Esophagus squamous epithelium (tissue), 5 donors: ENCODE data around the gene SNX9. TPM values are rescaled to one million over a fixed set of nuclear protein-coding genes. Genes with fewer than 3 reads are reported as not detected.

Experiments used
- DNase-seq: peaks from one replicate; lab custom pipeline; 2025; lab: John Stamatoyannopoulos, UW
- H3K27ac ChIP-seq, 4 donors: fragments of 200-600 bp; sonication (generic); one replicate each; pipeline ENCODE4 v1.5.1; 2016 to 2019; ENCODE audit warnings: mild to moderate bottlenecking in 1 of 4
- H3K27me3 ChIP-seq, 4 donors: fragments of 200-600 bp; sonication (generic); 1 replicate in 3 of 4; 2 replicates in 1 of 4; pipeline versions ENCODE4 v1.5.1 to v1.6.0; 2017 to 2021; ENCODE audit warnings: antibody characterized with exemption in 1 of 4
- H3K36me3 ChIP-seq, 3 donors: fragments of 200-600 bp; sonication (generic); one replicate each; pipeline ENCODE4 v1.5.1; 2016 to 2019
- H3K4me1 ChIP-seq, 3 donors: fragments of 200-600 bp; sonication (generic); one replicate each; pipeline ENCODE4 v1.5.1; 2017 to 2019
- H3K4me3 ChIP-seq, 4 donors: fragments of 200-600 bp; sonication (generic); 1 replicate in 3 of 4; 2 replicates in 1 of 4; pipeline ENCODE4 v1.5.1; 2016 to 2019; ENCODE audit warnings: mild to moderate bottlenecking in 2 of 4, moderate library complexity in 1 of 4
- H3K9me3 ChIP-seq, 3 donors: fragments of 200-600 bp; sonication (generic); one replicate each; pipeline ENCODE4 v1.5.1; 2016 to 2019
- CTCF ChIP-seq, 6 experiments: fragments of 450-650 bp in 4 of 6; fragments of 200-600 bp in 2 of 6; sonication (generic) in 2 of 6; IDR thresholded peaks; one replicate each; pipeline ENCODE4 v1.5.1; 2016 to 2019; ENCODE audit warnings: antibody characterized with exemption in 6 of 6, mild to moderate bottlenecking in 4 of 6, moderate library complexity in 4 of 6
- POLR2A ChIP-seq, 4 donors: fragments of 450-650 bp; IDR thresholded peaks; one replicate each; pipeline ENCODE4 v1.6.1; 2017; ENCODE audit warnings: antibody characterized with exemption in 4 of 4, mild to moderate bottlenecking in 4 of 4, moderate library complexity in 3 of 4
- WGBS, 2 donors: methylation state at CpG; one replicate each; pipeline ENCODE4 v1.1.5; 2018; 5-methylcytosine and 5-hydroxymethylcytosine counted together
- intact Hi-C: fragments of 100-400 bp; cut with DNase I; formaldehyde crosslinking; loops from one replicate; pipeline ENCODE4 v1.15.0; 2022
- total RNA-seq, 4 donors: library from RNA; depleted of rRNA; stranded (reverse); fragments of >200 nt; gene quantifications; one replicate each; pipeline ENCODE4 v1.1.0, GENCODE V29; 2016
- donor health status: DM: yes; HTN: yes; CAD: no.

SNX9 gene
- total RNA-seq, 4 donors from 2014 or later, result 19.9 to 39.9 (median 33.5) TPM

- 73 to 75% methylated on average over 2 of the region's 2 CpGs for WGBS, 2 donors
- DNase-seq, result no peak
- Histone ChIP-seq H3K27ac (no peak overlapping the region), H3K4me3 (no peak overlapping the region), H3K4me1 (peaks cover 10 to 62% (median 24%) of the 10 kb centered on the region in 3 donors), H3K36me3 (peaks cover 0 to 5% (median 0%) of the 10 kb centered on the region in 3 donors), H3K9me3 (no peaks in the 10 kb centered on the region), H3K27me3 (no peaks in the 10 kb centered on the region)
- intact Hi-C loops, result no loop called here
- TF ChIP-seq POLR2A (IDR thresholded peaks at IDR 0.05), result no peak
- TF ChIP-seq CTCF (IDR thresholded peaks at IDR 0.05), result no peak
Measured at GRCh38 chr6:157831018-157831369, 7.9 kb downstream of the SNX9 start.

- TF ChIP-seq CTCF (IDR thresholded peaks at IDR 0.05), result no peak
- no peak for TF ChIP-seq POLR2A (IDR thresholded peaks at IDR 0.05)
- H3K9me3 ChIP-seq, result no peaks in the 10 kb centered on the region
- DNase-seq, result no peak
- H3K4me1 ChIP-seq, result peaks cover 10 to 61% (median 24%) of the 10 kb centered on the region in 3 donors
- no peak overlapping the region for H3K4me3 ChIP-seq
- intact Hi-C loops, result no loop called here
- no peaks in the 10 kb centered on the region for H3K27me3 ChIP-seq
- peaks cover 0 to 5% (median 0%) of the 10 kb centered on the region in 3 donors for H3K36me3 ChIP-seq
- 40 to 50% methylated on average over 3 of the region's 3 CpGs for WGBS, 2 donors
- no peak overlapping the region for H3K27ac ChIP-seq
Measured at GRCh38 chr6:157831424-157832249, 8.6 kb downstream of the SNX9 start.

- TF ChIP-seq POLR2A (IDR thresholded peaks at IDR 0.05), result no peak
- TF ChIP-seq CTCF (IDR thresholded peaks at IDR 0.05), result no peak
- Histone ChIP-seq H3K4me3 (no peak overlapping the region), H3K4me1 (peaks cover 10 to 62% (median 24%) of the 10 kb centered on the region in 3 donors), H3K36me3 (peaks cover 0 to 5% (median 0%) of the 10 kb centered on the region in 3 donors), H3K27ac (no peak overlapping the region), H3K27me3 (no peaks in the 10 kb centered on the region), H3K9me3 (no peaks in the 10 kb centered on the region)
- intact Hi-C loops, result no loop called here
- WGBS, 2 donors, result 25 to 34% methylated on average over 3 of the region's 3 CpGs
- no peak for DNase-seq
Measured at GRCh38 chr6:157832250-157832967, 9.4 kb downstream of the SNX9 start.

GRCh38 chr6:157834549-157834948 lies 11.5 kb downstream of the SNX9 start:
- TF ChIP-seq CTCF (IDR thresholded peaks at IDR 0.05) (no peak), POLR2A (IDR thresholded peaks at IDR 0.05) (no peak)
- Histone ChIP-seq H3K27me3 (no peaks in the 10 kb centered on the region), H3K4me3 (no peak overlapping the region), H3K27ac (no peak overlapping the region), H3K4me1 (peaks cover 10 to 74% (median 35%) of the 10 kb centered on the region in 3 donors), H3K9me3 (no peaks in the 10 kb centered on the region), H3K36me3 (no peaks in the 10 kb centered on the region)
- intact Hi-C loops, result no loop called here
- DNase-seq, result no peak
- WGBS, 2 donors, result 86 to 88% methylated on average over 6 of the region's 6 CpGs
